Right lobe of liver (tissue), 4 donors: Measurements from ENCODE around the gene JUNB.

Experiments used
- CTCF ChIP-seq, 4 donors: fragments of 200-600 bp in 3 of 4; fragments of 450-650 bp in 1 of 4; IDR thresholded peaks; one replicate each; pipeline versions ENCODE4 v1.5.1 to v1.8.0; 2016 to 2022; ENCODE audit warnings: antibody characterized with exemption in 4 of 4, mild to moderate bottlenecking in 2 of 4
- POLR2A ChIP-seq: fragments of 450-650 bp; IDR thresholded peaks from one replicate; pipeline ENCODE4 v1.6.1; 2017; ENCODE audit warnings: antibody characterized with exemption, mild to moderate bottlenecking
- donor health status: DM: no; HTN: no; CAD: no.
- donor health status: DM: no; HTN: no; CAD: no.
- donor health status: DM: no; HTN: yes; CAD: no.

DNA sequence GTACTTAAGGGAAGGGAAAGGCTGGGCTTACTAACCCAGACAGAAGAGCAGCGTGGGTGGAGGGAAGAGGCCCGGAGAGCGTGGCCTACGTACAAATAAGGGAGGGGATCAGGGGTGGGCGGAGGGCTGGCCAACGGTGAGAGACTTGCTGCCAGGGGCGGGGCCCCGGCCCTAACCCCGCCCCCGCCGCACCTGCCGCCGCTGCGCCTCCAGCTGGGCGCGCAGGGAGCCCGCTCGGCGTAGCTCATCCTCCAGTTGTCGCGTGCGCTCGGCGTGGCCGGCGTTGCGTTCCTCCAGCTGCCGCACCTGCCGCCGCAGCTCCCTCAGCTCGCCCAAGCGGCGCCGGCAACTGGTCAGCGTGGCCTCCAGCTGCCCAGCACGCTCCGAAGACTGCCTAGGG is 21.6 kb upstream of the JUNB start:
- TF ChIP-seq CTCF (IDR thresholded peaks at IDR 0.05) (no peak), POLR2A (no peak)
